ENCODE measurements around the gene WDR88.

- TF ChIP-seq CTCF (IDR thresholded peaks at IDR 0.05; ENCODE audit: poor library complexity, severe bottlenecking) (no peak), REST (IDR thresholded peaks at IDR 0.05; ENCODE audit: borderline replicate concordance) (no peak)
Measured at GRCh38 chr19:33117501-33117900, 14.4 kb upstream of the WDR88 start.
